GM10847 (cell line): Measurements from ENCODE around the gene PIGQ.

Experiments used
- POLR2A ChIP-seq: IDR thresholded peaks from 2 replicates; pipeline ENCODE4 v1.6.1; 2011; ENCODE audit not compliant: insufficient read length; ENCODE audit errors: extremely low read depth

The PIGQ gene

GRCh38 chr16:569445-570254 is at the start of gene PIGQ:
Gene PIGQ (plus strand): TSS chr16:569968. CDS start chr16:574075, 4,107 bp downstream.
- TF ChIP-seq POLR2A = peak; percentile 42

- no peak for TF ChIP-seq POLR2A
Measured at GRCh38 chr16:520847-521246, 48.9 kb upstream of the PIGQ start.

- TF ChIP-seq POLR2A = no peak
Measured at GRCh38 chr16:521381-522210, 48.2 kb upstream of the PIGQ start.

GRCh38 chr16:522320-523096 is 47.3 kb upstream of the PIGQ start:
- no peak for TF ChIP-seq POLR2A

GRCh38 chr16:523097-523741 is 46.5 kb upstream of the PIGQ start:
- no peak for TF ChIP-seq POLR2A

GRCh38 chr16:524274-525040 is 45.3 kb upstream of the PIGQ start:
- no peak for TF ChIP-seq POLR2A

- no peak for TF ChIP-seq POLR2A
Measured at GRCh38 chr16:525123-525519, 44.6 kb upstream of the PIGQ start.

GRCh38 chr16:525520-526180 is 44.1 kb upstream of the PIGQ start:
- TF ChIP-seq POLR2A = no peak

- TF ChIP-seq POLR2A = no peak
Measured at GRCh38 chr16:526181-527014, 43.4 kb upstream of the PIGQ start.

- peak; percentile 69 for TF ChIP-seq POLR2A
Measured at GRCh38 chr16:527015-527903, 42.5 kb upstream of the PIGQ start, which contains the start of gene CAPN15. Gene CAPN15 (plus strand): TSS chr16:527712. CDS start chr16:546839, 19,127 bp downstream.

GRCh38 chr16:528111-529011 is 41.4 kb upstream of the PIGQ start:
- no peak for TF ChIP-seq POLR2A
